ENCODE measurements around the gene TBC1D8B. TPM values are rescaled to one million over a fixed set of nuclear protein-coding genes. Genes with fewer than 3 reads are reported as not detected.

Gene TBC1D8B
- total and polyA plus RNA-seq, 9 of the 15 experiments (the other 6 are each of a cell fraction or from before 2014, with no cell fraction given), result 0.04 to 0.36 (median 0.10) TPM; not detected in 1

GRCh38 chrX:106906361-106906760 is 103.9 kb downstream of the TBC1D8B start:
- no peak for FAIRE-seq
- in situ Hi-C loops (cut with MboI) (no loop called here), intact Hi-C loops (cut with micrococcal nuclease) (no loop called here)
- no peak overlapping the region for H2AFZ ChIP-seq (ENCODE audit: low read depth, low read length)
- no peaks in the 10 kb centered on the region for H3K79me2 ChIP-seq (ENCODE audit: control insufficient read depth, insufficient read depth, low read length)
- H3K9me1 ChIP-seq (ENCODE audit: control insufficient read depth, insufficient read depth, low read length), result no peaks in the 10 kb centered on the region
- H3K9ac ChIP-seq (ENCODE audit: insufficient read depth in 1 of 2, low read depth in 2 of 2, low read length in 2 of 2), result no peak overlapping the region
- H3K4me2 ChIP-seq (ENCODE audit: insufficient read depth, low read length), result no peak overlapping the region
- H3K36me3 ChIP-seq (ENCODE audit: control insufficient read depth, insufficient read depth, low read length), result no peaks in the 10 kb centered on the region
- no peak overlapping the region for H3K27ac ChIP-seq (ENCODE audit: extremely low read depth, low read depth, low read length)
- 0% methylated on average over 4 of the region's 6 CpGs for WGBS (ENCODE audit: insufficient coverage, low coverage, missing lambda C conversion rate)
- no peaks in the 10 kb centered on the region for H3K9me3 ChIP-seq (replicated peaks; ENCODE audit: control insufficient read depth, insufficient read depth, low read depth, low read length)
- no peak for DNase-seq (ENCODE audit: extremely low read depth in 1 of 4, low spot score in 3 of 4)
- ChIA-PET CTCF (ENCODE audit: low intra/inter-chr PET ratio) (no interaction called here), POLR2A (no interaction called here)
- TF ChIP-seq MCM7 (IDR thresholded peaks at IDR 0.05), result no peak
- no peak for TF ChIP-seq SNAPC5 (CRISPR knock-in tag; IDR thresholded peaks at IDR 0.05)
- no peak for TF ChIP-seq CHD4 (IDR thresholded peaks at IDR 0.05; ENCODE audit: insufficient read depth, insufficient replicate concordance, low read depth, low read length, poor library complexity, severe bottlenecking)
- no peak for TF ChIP-seq ZNF124 (CRISPR knock-in tag; IDR thresholded peaks at IDR 0.05)
- TF ChIP-seq TAF9B (IDR thresholded peaks at IDR 0.05; ENCODE audit: partially characterized antibody), result no peak
- H4K20me1 ChIP-seq (replicated peaks; ENCODE audit: control insufficient read depth, insufficient read depth, low read length), result no peaks in the 10 kb centered on the region
- no peak for ATAC-seq
- H3K4me1 ChIP-seq (replicated peaks in 1 of 2; ENCODE audit: control insufficient read depth in 2 of 2, insufficient read depth in 2 of 2, low read length in 2 of 2), result no peaks in the 10 kb centered on the region
- no TSS peak for BruUV-seq (replicated peaks)
- H3K4me3 ChIP-seq, result no peak overlapping the region
- H3K27me3 ChIP-seq (ENCODE audit: control insufficient read depth in 2 of 2, insufficient read depth in 2 of 2, low read length in 2 of 2), result no peaks in the 10 kb centered on the region; a peak in 2 of 5 replicates

GRCh38 chrX:106912864-106913263 is 110.4 kb downstream of the TBC1D8B start:
- ATAC-seq (no peak), FAIRE-seq (no peak), DNase-seq (ENCODE audit: extremely low read depth in 1 of 4, low spot score in 3 of 4) (no peak)
- intact Hi-C loops (cut with micrococcal nuclease), result no loop called here
- ChIA-PET POLR2A (interaction anchor here (0.6 kb wide), 1 partner anchor 692 kb away, joined by 3 read pairs; no protein-coding TSS in a partner anchor), CTCF (ENCODE audit: low intra/inter-chr PET ratio) (no interaction called here)
- Histone ChIP-seq H3K4me1 (replicated peaks in 1 of 2; ENCODE audit: control insufficient read depth in 2 of 2, insufficient read depth in 2 of 2, low read length in 2 of 2) (no peaks in the 10 kb centered on the region), H3K27ac (ENCODE audit: extremely low read depth, low read depth, low read length) (no peak overlapping the region), H4K20me1 (replicated peaks; ENCODE audit: control insufficient read depth, insufficient read depth, low read length) (no peaks in the 10 kb centered on the region), H2AFZ (ENCODE audit: low read depth, low read length) (no peak overlapping the region), H3K9me3 (replicated peaks; ENCODE audit: control insufficient read depth, insufficient read depth, low read depth, low read length) (no peaks in the 10 kb centered on the region), H3K9me1 (ENCODE audit: control insufficient read depth, insufficient read depth, low read length) (no peaks in the 10 kb centered on the region), H3K4me2 (ENCODE audit: insufficient read depth, low read length) (no peak overlapping the region), H3K4me3 (no peak overlapping the region), H3K36me3 (ENCODE audit: control insufficient read depth, insufficient read depth, low read length) (no peaks in the 10 kb centered on the region), H3K79me2 (ENCODE audit: control insufficient read depth, insufficient read depth, low read length) (no peaks in the 10 kb centered on the region), H3K27me3 (ENCODE audit: control insufficient read depth in 2 of 2, insufficient read depth in 2 of 2, low read length in 2 of 2) (peaks cover 0 to 4% of the 10 kb centered on the region in 2 experiments; a peak in 1 of 5 replicates), H3K9ac (ENCODE audit: insufficient read depth in 1 of 2, low read depth in 2 of 2, low read length in 2 of 2) (no peak overlapping the region)
- BruUV-seq (replicated peaks), result no TSS peak
- 0% methylated on average over 2 of the region's 2 CpGs for WGBS (ENCODE audit: insufficient coverage, low coverage, missing lambda C conversion rate)
- in situ Hi-C loops (cut with MboI), result no loop called here
- no peak for TF ChIP-seq POLR2B (IDR thresholded peaks at IDR 0.05; ENCODE audit: low read depth, partially characterized antibody)
- TF ChIP-seq ZEB2 (IDR thresholded peaks at IDR 0.05), result no peak
- TF ChIP-seq ZNF253 (CRISPR knock-in tag; conservative IDR thresholded peaks at IDR 0.05), result no peak
- no peak for TF ChIP-seq ZNF3 (CRISPR knock-in tag; IDR thresholded peaks at IDR 0.05)
- no peak for TF ChIP-seq HDAC2 (IDR thresholded peaks at IDR 0.05)
- TF ChIP-seq HDGF (IDR thresholded peaks at IDR 0.05), result no peak
- no peak for TF ChIP-seq SOX6 (IDR thresholded peaks at IDR 0.05)
- no peak for TF ChIP-seq ZNF316 (IDR thresholded peaks at IDR 0.05)
- no peak for TF ChIP-seq KLF16 (IDR thresholded peaks at IDR 0.05)
- no peak for TF ChIP-seq ZNF324 (CRISPR knock-in tag; IDR thresholded peaks at IDR 0.05)
- no peak for TF ChIP-seq RBM34 (IDR thresholded peaks at IDR 0.05; ENCODE audit: borderline replicate concordance, insufficient read depth, low read length)
